RWPE2 (cell line): ENCODE measurements around the gene ITPK1.

ENCODE experiments used
- ATAC-seq: fragments of 200-7000 bp; cut with Tn5 transposase; 3 replicates; pipeline ENCODE4 v1.9.1; 2021; ENCODE audit warnings: low read depth
- DNase-seq: peaks from one replicate; pipeline ENCODE4 v3.0.0-alpha.2; 2020; ENCODE audit warnings: low spot score
- H3K27ac ChIP-seq: fragments of 450-650 bp; 2 replicates; pipeline ENCODE4 v1.5.1; 2017; ENCODE audit warnings: mild to moderate bottlenecking; ENCODE audit not compliant: poor library complexity, severe bottlenecking
- H3K27me3 ChIP-seq: fragments of 250-450 bp; sonication (Bioruptor Pico); 2 replicates; pipeline ENCODE4 v1.5.1; 2021; ENCODE audit warnings: mild to moderate bottlenecking, moderate library complexity; ENCODE audit not compliant: insufficient read depth, poor library complexity, severe bottlenecking
- H3K36me3 ChIP-seq: fragments of 250-450 bp; sonication (Bioruptor Pico); 2 replicates; pipeline ENCODE4 v1.5.1; 2020; ENCODE audit warnings: low read depth, mild to moderate bottlenecking, moderate library complexity
- H3K4me1 ChIP-seq: fragments of 250-450 bp; sonication (Bioruptor Pico); 2 replicates; pipeline ENCODE4 v1.5.1; 2021; ENCODE audit warnings: mild to moderate bottlenecking, moderate library complexity; ENCODE audit not compliant: insufficient read depth, poor library complexity, severe bottlenecking
- H3K4me3 ChIP-seq: fragments of 250-450 bp; sonication (Bioruptor Pico); 2 replicates; pipeline ENCODE4 v1.5.1; 2021; ENCODE audit warnings: mild to moderate bottlenecking, moderate library complexity; ENCODE audit not compliant: severe bottlenecking
- H3K9me3 ChIP-seq: fragments of 250-450 bp; sonication (Bioruptor Pico); 2 replicates; pipeline ENCODE4 v1.5.1; 2021; ENCODE audit warnings: mild to moderate bottlenecking, moderate library complexity; ENCODE audit not compliant: severe bottlenecking
- TF ChIP-seq, protein P1 (sequence below): fragments of 450-650 bp; IDR thresholded peaks from one replicate; pipeline ENCODE4 v1.5.1; 2017; ENCODE audit warnings: mild to moderate bottlenecking, moderate library complexity; ENCODE audit not compliant: poor library complexity, severe bottlenecking

Gene ITPK1

DNA sequence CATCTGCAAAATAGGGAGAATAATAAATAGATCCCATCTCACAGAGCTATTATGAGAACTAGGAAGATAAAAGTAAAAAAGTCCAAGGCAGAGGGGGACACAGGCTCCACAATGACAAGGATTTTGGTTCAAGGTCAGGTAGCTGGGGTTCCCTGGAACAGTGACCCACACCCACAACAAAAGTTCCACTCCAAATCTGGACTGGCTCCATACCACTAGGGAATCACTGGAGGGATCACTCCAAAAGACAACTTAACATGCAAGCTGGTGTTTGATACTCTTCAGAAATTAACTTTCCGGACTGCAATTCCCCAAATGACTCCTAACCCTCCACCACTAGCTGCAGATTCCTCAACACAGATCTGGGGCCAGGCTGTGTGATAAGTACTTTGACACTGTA, 54.9 kb downstream of the ITPK1 start:
- Histone ChIP-seq H3K27ac (no peak overlapping the region), H3K4me3 (no peak overlapping the region), H3K27me3 (no peaks in the 10 kb centered on the region), H3K9me3 (no peaks in the 10 kb centered on the region), H3K4me1 (peaks cover 12% of the 10 kb centered on the region), H3K36me3 (peaks cover 10% of the 10 kb centered on the region; the same call in 1 of the 2 replicates)
- ATAC-seq (no peak), DNase-seq (no peak)
- TF ChIP-seq, protein P1, sequence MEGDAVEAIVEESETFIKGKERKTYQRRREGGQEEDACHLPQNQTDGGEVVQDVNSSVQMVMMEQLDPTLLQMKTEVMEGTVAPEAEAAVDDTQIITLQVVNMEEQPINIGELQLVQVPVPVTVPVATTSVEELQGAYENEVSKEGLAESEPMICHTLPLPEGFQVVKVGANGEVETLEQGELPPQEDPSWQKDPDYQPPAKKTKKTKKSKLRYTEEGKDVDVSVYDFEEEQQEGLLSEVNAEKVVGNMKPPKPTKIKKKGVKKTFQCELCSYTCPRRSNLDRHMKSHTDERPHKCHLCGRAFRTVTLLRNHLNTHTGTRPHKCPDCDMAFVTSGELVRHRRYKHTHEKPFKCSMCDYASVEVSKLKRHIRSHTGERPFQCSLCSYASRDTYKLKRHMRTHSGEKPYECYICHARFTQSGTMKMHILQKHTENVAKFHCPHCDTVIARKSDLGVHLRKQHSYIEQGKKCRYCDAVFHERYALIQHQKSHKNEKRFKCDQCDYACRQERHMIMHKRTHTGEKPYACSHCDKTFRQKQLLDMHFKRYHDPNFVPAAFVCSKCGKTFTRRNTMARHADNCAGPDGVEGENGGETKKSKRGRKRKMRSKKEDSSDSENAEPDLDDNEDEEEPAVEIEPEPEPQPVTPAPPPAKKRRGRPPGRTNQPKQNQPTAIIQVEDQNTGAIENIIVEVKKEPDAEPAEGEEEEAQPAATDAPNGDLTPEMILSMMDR: no peak

DNA sequence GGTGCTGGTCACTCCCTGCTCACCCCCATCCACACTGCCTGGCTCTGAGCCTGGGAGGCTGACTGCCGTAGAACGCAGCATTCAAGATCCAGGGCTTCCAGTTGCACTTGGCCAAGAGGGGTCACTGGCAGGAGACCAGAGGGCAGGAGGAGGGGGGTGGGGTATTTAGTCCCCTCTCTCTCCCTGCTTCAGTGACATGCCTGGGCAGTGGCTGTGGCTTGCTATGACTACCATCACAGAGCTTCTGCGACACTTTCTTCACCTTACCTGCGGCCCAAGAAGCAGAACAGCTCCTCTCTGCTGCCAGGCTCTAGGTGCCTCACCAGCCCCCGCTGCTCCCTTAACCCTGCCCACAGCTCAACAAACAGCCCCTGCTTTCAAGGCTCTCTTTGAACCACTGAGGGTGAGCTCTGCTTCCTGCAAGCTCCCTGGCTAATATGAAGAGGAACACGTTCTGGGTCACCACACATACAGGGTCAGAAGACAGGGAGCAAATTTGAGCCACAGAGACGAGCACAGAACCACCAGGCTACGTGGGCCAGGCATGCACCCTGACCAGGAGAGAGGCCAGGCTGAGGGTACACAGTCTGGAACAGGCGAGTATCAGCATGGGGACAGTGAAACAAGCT, 55.7 kb downstream of the ITPK1 start:
- H3K36me3 ChIP-seq: peaks cover 10% of the 10 kb centered on the region; the same call in 1 of the 2 replicates
- ATAC-seq (peak; percentile 64), DNase-seq (no peak)
- H3K27ac ChIP-seq: peak overlapping the region; percentile 35
- TF ChIP-seq, protein P1: no peak
- H3K4me3 ChIP-seq: no peak overlapping the region
- H3K4me1 ChIP-seq: peaks cover 12% of the 10 kb centered on the region
- H3K27me3 ChIP-seq: no peaks in the 10 kb centered on the region
- H3K9me3 ChIP-seq: no peaks in the 10 kb centered on the region

DNA sequence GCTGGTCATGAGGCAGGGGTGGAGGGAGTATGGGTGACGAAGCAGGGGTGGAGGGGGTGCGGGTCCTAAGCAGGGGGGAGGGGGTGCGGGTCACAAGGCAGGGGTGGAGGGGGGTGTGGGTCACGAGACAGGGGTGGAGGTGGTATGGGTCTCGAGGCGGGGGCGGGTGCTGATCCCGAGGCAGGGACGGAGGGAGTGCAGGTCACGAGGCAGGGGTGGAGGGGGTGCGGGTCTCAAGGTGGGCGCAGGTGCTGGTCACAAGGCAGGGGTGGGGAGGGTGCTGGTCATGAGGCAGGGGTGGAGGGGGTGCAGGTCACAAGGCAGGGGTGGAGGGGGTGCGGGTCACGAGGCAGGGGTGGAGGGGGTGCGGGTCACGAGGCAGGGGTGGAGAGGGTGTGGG, 56.5 kb downstream of the ITPK1 start:
- Histone ChIP-seq H3K9me3 (no peaks in the 10 kb centered on the region), H3K27ac (no peak overlapping the region), H3K27me3 (no peaks in the 10 kb centered on the region), H3K36me3 (peaks cover 10% of the 10 kb centered on the region; the same call in 1 of the 2 replicates), H3K4me1 (peaks cover 12% of the 10 kb centered on the region), H3K4me3 (no peak overlapping the region)
- TF ChIP-seq, protein P1: no peak
- ATAC-seq: no peak
- no peak for DNase-seq

DNA sequence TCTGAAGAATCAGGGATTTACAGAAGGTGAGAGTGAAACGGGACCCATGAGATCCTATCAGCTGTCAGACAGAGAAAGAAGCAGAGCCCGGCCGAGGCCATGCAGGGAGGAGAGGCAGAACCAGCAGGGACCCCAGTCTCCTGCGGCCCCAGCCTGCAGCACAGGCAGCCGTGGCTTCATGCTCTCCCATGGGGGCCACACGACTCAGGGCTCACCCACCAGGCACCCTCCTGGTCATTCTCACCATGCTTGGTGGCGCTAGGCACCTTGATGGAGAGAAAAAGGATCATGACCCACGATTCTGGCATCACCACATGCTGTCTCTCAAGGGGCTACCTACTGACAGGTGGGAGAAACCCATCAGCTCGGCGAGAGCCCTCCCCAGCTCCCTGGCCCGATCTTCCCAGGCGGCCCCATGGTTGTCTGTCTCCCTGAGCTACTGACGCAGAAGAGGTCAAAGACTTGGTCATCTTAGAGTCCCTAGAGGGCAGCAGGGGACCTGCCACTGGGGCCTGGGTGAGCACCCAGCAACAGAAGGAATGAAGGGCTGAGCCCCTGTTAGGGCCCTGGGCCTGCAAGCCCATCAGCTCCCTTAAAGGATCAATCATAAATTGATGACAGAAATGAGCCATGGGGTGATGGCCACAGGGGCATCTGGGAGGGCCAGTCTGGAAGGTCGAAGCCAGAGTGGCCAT, 58.0 kb downstream of the ITPK1 start:
- Histone ChIP-seq H3K27me3 (no peaks in the 10 kb centered on the region), H3K4me3 (no peak overlapping the region), H3K36me3 (peaks cover 10% of the 10 kb centered on the region; the same call in 1 of the 2 replicates), H3K4me1 (peaks cover 12% of the 10 kb centered on the region), H3K9me3 (no peaks in the 10 kb centered on the region), H3K27ac (no peak overlapping the region)
- TF ChIP-seq, protein P1: no peak
- ATAC-seq: no peak
- no peak for DNase-seq
